HT-29 (cell line): ENCODE results near the gene CA10. TPM values are rescaled to one million over a fixed set of nuclear protein-coding genes. Genes with fewer than 3 reads are reported as not detected.

Source experiments
- DNase-seq: peaks from one replicate; pipeline ENCODE4 v3.0.0-alpha.2; 2015; ENCODE audit warnings: low spot score
- total RNA-seq: library from RNA; depleted of rRNA; stranded (reverse); fragments of >200 nt; shearing (Covaris generic); gene quantifications from 2 replicates; pipeline ENCODE4 v1.2.3, GENCODE V29; 2014

CA10 gene
- total RNA-seq, 1 experiment from 2014 or later = not detected

- DNase-seq = no peak
These were observed 550.1 kb downstream of the CA10 start for GRCh38 chr17:51608251-51608933.

- DNase-seq = no peak
These were observed 551.0 kb downstream of the CA10 start for GRCh38 chr17:51607512-51607911.

GRCh38 chr17:51604299-51605020 lies 554.1 kb downstream of the CA10 start:
- DNase-seq = no peak

- no peak for DNase-seq
These were observed 556.8 kb downstream of the CA10 start for GRCh38 chr17:51601622-51602261.

GRCh38 chr17:51598824-51599223 lies 559.7 kb downstream of the CA10 start:
- no peak for DNase-seq

- no peak for DNase-seq
These were observed 561.2 kb downstream of the CA10 start for GRCh38 chr17:51597345-51597744.

- no peak for DNase-seq
These were observed 562.6 kb downstream of the CA10 start for GRCh38 chr17:51595826-51596398.

- no peak for DNase-seq
These were observed 568.4 kb downstream of the CA10 start for GRCh38 chr17:51590071-51590656.

- DNase-seq = no peak
These were observed 570.5 kb downstream of the CA10 start for GRCh38 chr17:51588063-51588462.

GRCh38 chr17:51587516-51587915 lies 571.0 kb downstream of the CA10 start:
- DNase-seq = no peak

GRCh38 chr17:51585514-51586104 lies 572.9 kb downstream of the CA10 start:
- peak; percentile 35 for DNase-seq

GRCh38 chr17:51580869-51581268 lies 577.6 kb downstream of the CA10 start:
- no peak for DNase-seq
